ENCODE measurements around the gene DCTN1.

GRCh38 chr2:74424995-74425406, 44.9 kb upstream of the DCTN1 start:
- TF ChIP-seq REST (IDR thresholded peaks at IDR 0.05; ENCODE audit: low read depth, low read length), result no peak
- no peak; the same call in 1 of the 2 replicates for TF ChIP-seq POLR2AphosphoS5 (IDR thresholded peaks at IDR 0.05; ENCODE audit: low read depth, low read length)
- TF ChIP-seq, protein P1, sequence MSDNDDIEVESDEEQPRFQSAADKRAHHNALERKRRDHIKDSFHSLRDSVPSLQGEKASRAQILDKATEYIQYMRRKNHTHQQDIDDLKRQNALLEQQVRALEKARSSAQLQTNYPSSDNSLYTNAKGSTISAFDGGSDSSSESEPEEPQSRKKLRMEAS (IDR thresholded peaks at IDR 0.05; ENCODE audit: low read depth), result no peak
- no peak for TF ChIP-seq YY1 (IDR thresholded peaks at IDR 0.05; ENCODE audit: low read depth)
- TF ChIP-seq MXI1 (IDR thresholded peaks at IDR 0.05; ENCODE audit: low read depth, low read length), result no peak
- no peak for TF ChIP-seq RAD21 (IDR thresholded peaks at IDR 0.05; ENCODE audit: low read length)
- TF ChIP-seq CTCF (IDR thresholded peaks at IDR 0.05), result no peak
- TF ChIP-seq MEF2A (IDR thresholded peaks at IDR 0.05; ENCODE audit: borderline replicate concordance, low read depth), result no peak
- no peak for TF ChIP-seq PBX3 (IDR thresholded peaks at IDR 0.05)
- TF ChIP-seq EP300 (IDR thresholded peaks at IDR 0.05; ENCODE audit: borderline replicate concordance in 1 of 2, low read depth in 1 of 2, low read length in 1 of 2), result no peak
- no peak for TF ChIP-seq TCF12 (IDR thresholded peaks at IDR 0.05)
